SK-N-SH (cell line): ENCODE measurements around the gene GRM1.

Source experiments
- GABPA ChIP-seq: IDR thresholded peaks from 2 replicates; pipeline ENCODE4 v1.4.0; 2012; ENCODE audit warnings: low read depth, mild to moderate bottlenecking
- MEF2A ChIP-seq: IDR thresholded peaks from 2 replicates; pipeline ENCODE4 v1.4.0; 2012; ENCODE audit warnings: low read depth, borderline replicate concordance
- SIN3A ChIP-seq: IDR thresholded peaks from 2 replicates; pipeline ENCODE4 v1.6.1; 2012; ENCODE audit warnings: low read depth, mild to moderate bottlenecking, low read length, moderate library complexity, borderline replicate concordance
- SMC3 ChIP-seq: IDR thresholded peaks from 2 replicates; pipeline ENCODE4 v1.6.1; 2012; ENCODE audit warnings: low read depth, low read length, improper control_type of control experiment
- YY1 ChIP-seq: IDR thresholded peaks from 2 replicates; pipeline ENCODE4 v1.4.0; 2012; ENCODE audit warnings: low read depth, mild to moderate bottlenecking
- TF ChIP-seq, protein P1 (sequence below): fragments of 200-600 bp; sonication (generic); IDR thresholded peaks from 2 replicates; pipeline ENCODE4 v1.6.1; 2017; ENCODE audit warnings: antibody characterized with exemption, mild to moderate bottlenecking, moderate library complexity

DNA sequence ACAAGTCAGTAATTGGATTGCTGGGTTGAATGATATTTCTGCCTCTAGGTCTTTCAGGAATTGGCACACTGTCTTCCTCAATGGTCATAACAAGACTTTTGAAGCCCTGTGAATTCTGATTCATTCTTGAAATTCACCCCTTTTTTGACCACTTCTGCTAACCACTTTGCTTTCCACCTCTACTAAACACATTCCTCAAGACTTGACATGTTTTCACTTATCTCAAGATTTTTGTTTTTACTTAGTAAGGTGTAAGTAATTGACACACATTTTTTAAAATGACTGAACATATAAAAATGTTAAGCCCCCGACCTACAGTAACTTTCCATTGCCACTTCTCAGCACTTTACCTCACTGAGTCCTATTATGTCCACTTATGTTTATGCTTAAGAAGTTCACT lies 239.1 kb downstream of the GRM1 start:
- TF ChIP-seq SIN3A = no peak
- TF ChIP-seq GABPA = no peak
- TF ChIP-seq MEF2A = no peak
- TF ChIP-seq, protein P1, sequence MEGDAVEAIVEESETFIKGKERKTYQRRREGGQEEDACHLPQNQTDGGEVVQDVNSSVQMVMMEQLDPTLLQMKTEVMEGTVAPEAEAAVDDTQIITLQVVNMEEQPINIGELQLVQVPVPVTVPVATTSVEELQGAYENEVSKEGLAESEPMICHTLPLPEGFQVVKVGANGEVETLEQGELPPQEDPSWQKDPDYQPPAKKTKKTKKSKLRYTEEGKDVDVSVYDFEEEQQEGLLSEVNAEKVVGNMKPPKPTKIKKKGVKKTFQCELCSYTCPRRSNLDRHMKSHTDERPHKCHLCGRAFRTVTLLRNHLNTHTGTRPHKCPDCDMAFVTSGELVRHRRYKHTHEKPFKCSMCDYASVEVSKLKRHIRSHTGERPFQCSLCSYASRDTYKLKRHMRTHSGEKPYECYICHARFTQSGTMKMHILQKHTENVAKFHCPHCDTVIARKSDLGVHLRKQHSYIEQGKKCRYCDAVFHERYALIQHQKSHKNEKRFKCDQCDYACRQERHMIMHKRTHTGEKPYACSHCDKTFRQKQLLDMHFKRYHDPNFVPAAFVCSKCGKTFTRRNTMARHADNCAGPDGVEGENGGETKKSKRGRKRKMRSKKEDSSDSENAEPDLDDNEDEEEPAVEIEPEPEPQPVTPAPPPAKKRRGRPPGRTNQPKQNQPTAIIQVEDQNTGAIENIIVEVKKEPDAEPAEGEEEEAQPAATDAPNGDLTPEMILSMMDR = no peak
- TF ChIP-seq SMC3 = no peak
- TF ChIP-seq YY1 = no peak
